ENCODE measurements around the gene KCNK7.

KCNK7 gene

DNA sequence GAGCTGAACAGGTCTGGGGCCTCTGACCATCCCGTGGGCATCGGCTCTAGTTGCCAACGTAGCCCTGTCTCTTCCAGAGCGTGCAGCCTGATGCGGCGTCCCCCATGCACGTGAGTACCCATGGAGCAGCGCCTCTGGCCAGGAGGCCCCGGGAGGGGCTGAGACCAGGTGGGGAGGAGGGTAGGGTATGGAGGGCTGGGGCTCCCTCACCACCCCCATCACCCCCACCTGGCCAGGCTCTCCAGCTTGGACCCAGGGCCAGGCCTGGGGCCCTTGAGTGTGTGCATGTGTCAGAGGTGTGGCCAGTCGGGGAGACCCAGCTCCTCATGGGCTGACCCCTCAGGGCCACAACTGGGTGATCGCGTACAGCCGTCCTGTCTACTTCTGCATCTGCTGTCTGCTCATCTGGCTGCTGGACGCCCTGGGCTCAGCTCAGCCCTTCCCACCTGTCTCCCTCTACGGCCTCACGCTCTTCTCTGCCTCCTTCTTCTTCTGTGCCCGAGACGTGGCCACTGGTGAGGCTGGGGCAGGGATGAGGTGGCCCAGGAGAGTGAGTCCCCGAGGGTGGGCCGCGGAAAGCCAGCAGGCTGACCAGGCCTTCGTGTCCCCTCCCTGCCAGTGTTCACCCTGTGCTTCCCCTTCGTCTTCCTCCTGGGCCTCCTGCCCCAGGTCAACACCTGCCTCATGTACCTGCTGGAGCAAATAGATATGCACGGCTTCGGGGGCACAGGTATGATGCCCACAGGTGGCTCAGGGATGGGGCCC, 28.4 kb upstream of the KCNK7 start:
- no peak overlapping the region for H3K27ac ChIP-seq
- TF ChIP-seq, protein P1, sequence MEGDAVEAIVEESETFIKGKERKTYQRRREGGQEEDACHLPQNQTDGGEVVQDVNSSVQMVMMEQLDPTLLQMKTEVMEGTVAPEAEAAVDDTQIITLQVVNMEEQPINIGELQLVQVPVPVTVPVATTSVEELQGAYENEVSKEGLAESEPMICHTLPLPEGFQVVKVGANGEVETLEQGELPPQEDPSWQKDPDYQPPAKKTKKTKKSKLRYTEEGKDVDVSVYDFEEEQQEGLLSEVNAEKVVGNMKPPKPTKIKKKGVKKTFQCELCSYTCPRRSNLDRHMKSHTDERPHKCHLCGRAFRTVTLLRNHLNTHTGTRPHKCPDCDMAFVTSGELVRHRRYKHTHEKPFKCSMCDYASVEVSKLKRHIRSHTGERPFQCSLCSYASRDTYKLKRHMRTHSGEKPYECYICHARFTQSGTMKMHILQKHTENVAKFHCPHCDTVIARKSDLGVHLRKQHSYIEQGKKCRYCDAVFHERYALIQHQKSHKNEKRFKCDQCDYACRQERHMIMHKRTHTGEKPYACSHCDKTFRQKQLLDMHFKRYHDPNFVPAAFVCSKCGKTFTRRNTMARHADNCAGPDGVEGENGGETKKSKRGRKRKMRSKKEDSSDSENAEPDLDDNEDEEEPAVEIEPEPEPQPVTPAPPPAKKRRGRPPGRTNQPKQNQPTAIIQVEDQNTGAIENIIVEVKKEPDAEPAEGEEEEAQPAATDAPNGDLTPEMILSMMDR (conservative IDR thresholded peaks at IDR 0.05; ENCODE audit: low read depth, low read length), result no peak
- H3K4me3 ChIP-seq (IDR thresholded peaks at IDR 0.05; ENCODE audit: insufficient read depth, low read depth, low read length), result no peak overlapping the region
- no peaks in the 10 kb centered on the region for H4K20me1 ChIP-seq (ENCODE audit: insufficient read depth)
- no peaks in the 10 kb centered on the region for H3K36me3 ChIP-seq (ENCODE audit: insufficient read depth)
- H3K9ac ChIP-seq, result no peak overlapping the region
- H3K4me1 ChIP-seq (ENCODE audit: low read depth, poor library complexity, severe bottlenecking), result no peaks in the 10 kb centered on the region
- H3K27me3 ChIP-seq (ENCODE audit: insufficient read depth, low read depth), result no peaks in the 10 kb centered on the region
- H2AFZ ChIP-seq (ENCODE audit: low read depth), result no peak overlapping the region
- H3K4me2 ChIP-seq, result no peak overlapping the region
- no peaks in the 10 kb centered on the region for H3K79me2 ChIP-seq (ENCODE audit: insufficient read depth, low read depth)

- H3K4me1 ChIP-seq (ENCODE audit: low read depth, poor library complexity, severe bottlenecking), result no peaks in the 10 kb centered on the region
These were observed 27.6 kb upstream of the KCNK7 start for GRCh38 chr11:65623177-65623576.

DNA sequence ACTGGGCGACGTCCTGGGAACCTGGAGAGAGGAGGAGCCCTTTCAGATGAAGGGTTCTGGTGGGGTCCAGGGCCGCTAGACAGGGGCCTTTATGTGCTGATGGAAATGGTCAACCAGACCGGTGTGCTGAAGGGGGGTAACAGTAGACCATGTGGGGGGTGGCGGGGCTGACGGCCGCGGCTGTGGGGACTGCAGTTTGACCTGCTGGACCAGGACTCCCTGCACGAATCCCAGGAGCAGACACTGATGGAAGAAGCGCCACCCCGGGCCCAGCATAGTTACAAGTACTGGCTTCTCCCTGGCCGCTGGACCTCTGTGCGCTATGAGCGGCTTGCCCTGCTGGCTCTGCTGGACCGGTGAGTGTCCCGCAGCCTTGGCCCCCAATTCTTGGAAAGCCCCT, 26.4 kb upstream of the KCNK7 start:
- Histone ChIP-seq H4K20me1 (ENCODE audit: insufficient read depth) (no peaks in the 10 kb centered on the region), H3K79me2 (ENCODE audit: insufficient read depth, low read depth) (peaks cover 16% of the 10 kb centered on the region), H3K9ac (no peak overlapping the region), H3K4me1 (ENCODE audit: low read depth, poor library complexity, severe bottlenecking) (peaks cover 9% of the 10 kb centered on the region), H3K36me3 (ENCODE audit: insufficient read depth) (no peaks in the 10 kb centered on the region), H3K4me3 (IDR thresholded peaks at IDR 0.05; ENCODE audit: insufficient read depth, low read depth, low read length) (no peak overlapping the region), H3K27me3 (ENCODE audit: insufficient read depth, low read depth) (no peaks in the 10 kb centered on the region), H2AFZ (ENCODE audit: low read depth) (no peak overlapping the region), H3K4me2 (no peak overlapping the region), H3K27ac (no peak overlapping the region)
- TF ChIP-seq, protein P1 (conservative IDR thresholded peaks at IDR 0.05; ENCODE audit: low read depth, low read length), result no peak

More at GRCh38 chr11:65623177-65623576, 27.6 kb upstream of the KCNK7 start:
- Histone ChIP-seq H4K20me1 (ENCODE audit: insufficient read depth) (no peaks in the 10 kb centered on the region), H3K4me3 (IDR thresholded peaks at IDR 0.05; ENCODE audit: insufficient read depth, low read depth, low read length) (no peak overlapping the region), H2AFZ (ENCODE audit: low read depth) (no peak overlapping the region), H3K27me3 (ENCODE audit: insufficient read depth, low read depth) (no peaks in the 10 kb centered on the region), H3K4me2 (no peak overlapping the region), H3K79me2 (ENCODE audit: insufficient read depth, low read depth) (peaks cover 7% of the 10 kb centered on the region; the same call in 1 of the 2 replicates), H3K27ac (no peak overlapping the region), H3K36me3 (ENCODE audit: insufficient read depth) (no peaks in the 10 kb centered on the region), H3K9ac (no peak overlapping the region)
- TF ChIP-seq, protein P1 (conservative IDR thresholded peaks at IDR 0.05; ENCODE audit: low read depth, low read length), result no peak

DNA sequence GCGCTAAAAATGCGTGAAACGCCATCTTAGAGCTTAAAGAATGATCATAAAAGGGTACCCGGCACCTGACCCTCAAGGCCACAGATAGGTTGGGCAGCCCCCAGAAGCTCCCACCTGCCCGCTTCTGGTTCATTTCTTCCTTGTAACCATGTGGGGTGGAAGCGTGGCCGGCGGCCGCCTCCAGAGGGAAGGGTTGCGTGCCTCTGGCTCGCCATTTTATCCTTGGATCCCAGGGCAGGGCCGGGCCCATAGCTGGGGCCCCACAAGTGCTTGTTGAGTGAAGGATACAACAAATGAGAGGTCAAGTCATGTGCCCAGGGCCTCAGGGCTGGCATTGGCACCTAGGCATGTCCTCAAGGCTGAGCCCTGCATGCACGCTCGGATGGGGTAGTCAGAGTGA, 25.9 kb upstream of the KCNK7 start:
- Histone ChIP-seq H3K9ac (no peak overlapping the region), H3K4me2 (no peak overlapping the region), H4K20me1 (ENCODE audit: insufficient read depth) (no peaks in the 10 kb centered on the region), H3K4me1 (ENCODE audit: low read depth, poor library complexity, severe bottlenecking) (peaks cover 15% of the 10 kb centered on the region), H3K36me3 (ENCODE audit: insufficient read depth) (no peaks in the 10 kb centered on the region), H3K4me3 (IDR thresholded peaks at IDR 0.05; ENCODE audit: insufficient read depth, low read depth, low read length) (no peak overlapping the region), H3K27ac (no peak overlapping the region), H2AFZ (ENCODE audit: low read depth) (no peak overlapping the region), H3K79me2 (ENCODE audit: insufficient read depth, low read depth) (peaks cover 21% of the 10 kb centered on the region), H3K27me3 (ENCODE audit: insufficient read depth, low read depth) (no peaks in the 10 kb centered on the region)
- TF ChIP-seq, protein P1 (conservative IDR thresholded peaks at IDR 0.05; ENCODE audit: low read depth, low read length), result no peak
